NCI-H524 (cell line): ENCODE results near the gene OVCH2.
A peak's percentile ranks its signal among the peaks of the same experiment; 100 is the strongest.
"Not testable (repeated sequence)": the region's sequence is repeated elsewhere in the genome, so short reads cannot be mapped to it uniquely, and the experiment has no call there.

Experiments used
- DNase-seq, 2 experiments: peaks; one replicate each; lab custom pipeline; 2025; lab: John Stamatoyannopoulos, UW

The OVCH2 gene, protein sequence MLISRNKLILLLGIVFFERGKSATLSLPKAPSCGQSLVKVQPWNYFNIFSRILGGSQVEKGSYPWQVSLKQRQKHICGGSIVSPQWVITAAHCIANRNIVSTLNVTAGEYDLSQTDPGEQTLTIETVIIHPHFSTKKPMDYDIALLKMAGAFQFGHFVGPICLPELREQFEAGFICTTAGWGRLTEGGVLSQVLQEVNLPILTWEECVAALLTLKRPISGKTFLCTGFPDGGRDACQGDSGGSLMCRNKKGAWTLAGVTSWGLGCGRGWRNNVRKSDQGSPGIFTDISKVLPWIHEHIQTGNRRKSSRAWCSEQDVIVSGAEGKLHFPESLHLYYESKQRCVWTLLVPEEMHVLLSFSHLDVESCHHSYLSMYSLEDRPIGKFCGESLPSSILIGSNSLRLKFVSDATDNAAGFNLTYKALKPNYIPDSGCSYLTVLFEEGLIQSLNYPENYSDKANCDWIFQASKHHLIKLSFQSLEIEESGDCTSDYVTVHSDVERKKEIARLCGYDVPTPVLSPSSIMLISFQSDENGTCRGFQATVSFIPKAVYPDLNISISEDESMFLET

DNA sequence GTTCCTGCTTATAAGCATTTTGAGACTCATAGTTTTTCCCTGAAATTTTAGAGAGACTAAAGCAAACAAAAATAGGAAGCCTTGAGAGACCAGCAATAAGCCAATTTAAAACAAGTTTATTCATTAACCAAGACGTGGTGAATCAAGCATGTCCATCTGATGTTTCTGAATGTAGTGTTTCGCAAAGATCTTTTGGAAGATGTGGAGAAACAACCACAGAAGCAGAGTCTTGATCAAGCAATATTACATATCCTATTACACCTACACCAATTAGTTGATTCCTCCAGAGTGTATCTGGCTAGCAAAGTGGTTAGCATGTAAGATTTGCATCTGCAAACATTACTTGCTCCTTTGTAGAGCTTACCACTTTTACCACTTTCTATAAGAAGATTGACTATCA lies at the start of gene OVCH2:
Gene OVCH2 (minus strand): TSS at position 101 of the 400 bp plus-strand sequence. CDS start 83 bp downstream, at position 18.
- DNase-seq, result no peak

DNA sequence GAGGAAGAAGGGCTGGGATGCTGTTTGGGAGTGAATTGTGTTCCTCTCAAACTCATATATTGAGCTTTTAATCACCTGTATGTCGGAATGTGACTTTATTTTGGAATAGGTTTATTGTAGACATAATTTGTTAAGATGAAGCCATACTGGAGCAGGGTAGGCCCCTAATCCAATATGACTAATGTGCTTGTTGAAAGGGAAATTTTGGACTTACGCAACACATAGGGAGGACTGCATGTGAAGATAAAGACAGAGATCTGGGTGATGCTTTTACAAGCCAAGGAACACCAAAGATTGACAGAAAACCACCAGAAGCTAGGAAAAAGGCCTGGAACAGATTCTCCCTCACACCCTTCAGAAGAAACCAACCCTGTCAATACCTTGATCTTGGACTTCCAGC lies 43.2 kb upstream of the OVCH2 start:
- no peak for DNase-seq

DNA sequence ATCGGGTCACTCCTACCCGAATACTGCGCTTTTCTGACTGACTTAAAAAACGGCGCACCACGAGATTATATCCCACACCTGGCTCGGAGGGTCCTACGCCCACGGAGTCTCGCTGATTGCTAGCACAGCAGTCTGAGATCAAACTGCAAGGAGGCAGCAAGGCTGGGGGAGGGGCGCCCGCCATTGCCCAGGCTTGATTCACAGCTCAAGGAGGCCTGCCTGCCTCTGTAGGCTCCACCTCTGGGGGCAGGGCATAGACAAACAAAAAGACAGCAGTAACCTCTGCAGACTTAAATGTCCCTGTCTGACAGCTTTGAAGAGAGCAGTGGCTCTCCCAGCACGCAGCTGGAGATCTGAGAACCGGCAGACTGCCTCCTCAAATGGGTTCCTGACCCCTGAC lies 28.5 kb upstream of the OVCH2 start:
- DNase-seq, result not testable (repeated sequence)

DNA sequence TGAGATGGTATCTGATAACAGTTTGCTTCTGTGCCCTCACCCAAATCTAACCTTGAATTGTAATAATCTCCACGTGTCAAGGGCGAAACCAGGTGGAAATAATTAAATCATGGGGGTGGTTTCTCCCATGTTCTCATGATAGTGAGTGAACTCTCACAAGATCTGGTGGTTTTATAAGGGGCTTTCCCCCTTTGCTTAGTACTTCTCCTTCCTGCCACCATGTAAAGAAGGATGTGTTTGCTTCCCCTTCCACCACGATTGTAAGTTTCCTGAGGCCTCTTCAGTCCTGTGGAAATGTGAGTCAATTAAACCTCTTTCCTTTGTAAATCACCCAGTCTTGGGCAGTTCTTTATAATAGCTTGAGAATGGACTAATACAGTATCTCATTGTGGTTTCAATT lies 8.5 kb upstream of the OVCH2 start:
- DNase-seq, result no peak

DNA sequence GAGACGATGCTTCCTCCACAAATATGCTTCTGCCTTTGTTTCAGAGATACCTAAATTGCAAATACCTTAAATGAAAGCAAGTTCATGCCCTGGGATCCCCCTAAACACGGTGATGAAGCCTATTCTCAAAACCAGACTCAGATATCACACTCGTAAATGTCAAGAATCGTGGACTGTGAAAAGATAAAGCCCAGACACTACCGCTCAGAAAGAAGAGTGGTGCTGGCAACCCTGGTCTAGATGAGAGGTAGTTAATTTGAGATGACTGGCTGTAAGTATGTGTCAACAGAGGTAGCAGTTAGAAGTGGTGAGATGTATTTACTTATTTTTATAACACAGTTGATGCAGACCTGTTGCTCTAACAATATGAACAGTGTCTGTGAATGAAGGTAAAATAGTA lies 2.5 kb downstream of the OVCH2 start:
- no peak for DNase-seq

DNA sequence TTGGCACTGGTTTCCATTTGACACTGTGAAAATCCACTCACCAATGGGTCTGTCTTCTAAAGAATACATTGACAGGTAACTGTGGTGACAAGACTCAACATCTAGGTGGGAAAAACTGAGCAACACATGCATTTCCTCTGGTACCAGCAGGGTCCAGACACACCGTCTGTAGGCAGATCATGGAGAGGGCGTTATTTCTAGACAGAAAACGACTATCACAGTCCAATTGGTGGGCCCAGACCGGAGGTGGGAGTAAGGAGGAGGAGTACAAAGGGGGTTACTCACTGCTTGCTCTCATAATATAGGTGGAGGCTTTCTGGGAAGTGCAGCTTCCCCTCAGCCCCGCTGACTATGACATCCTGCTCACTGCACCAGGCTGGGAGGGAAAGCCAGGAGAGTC lies 9.9 kb downstream of the OVCH2 start:
- no peak for DNase-seq

DNA sequence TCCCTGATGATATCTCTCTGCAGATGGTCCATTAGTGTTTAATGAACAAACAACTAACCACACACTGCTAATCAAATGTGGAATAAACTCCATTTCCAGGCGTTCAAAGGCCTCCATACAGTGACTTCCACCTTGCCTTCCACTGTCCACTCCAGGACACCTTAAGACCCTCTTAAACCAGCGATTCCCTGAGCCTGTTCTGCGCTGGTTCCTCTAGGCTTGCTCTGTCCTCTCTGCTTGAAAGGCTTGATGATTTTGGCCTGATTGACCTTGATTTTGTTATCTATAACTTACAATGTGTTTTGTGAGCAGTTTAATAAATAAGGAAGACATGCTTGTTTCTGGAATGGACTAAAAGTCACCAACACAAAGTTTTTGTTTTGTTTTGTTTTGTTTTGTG lies 12.0 kb downstream of the OVCH2 start:
- no peak for DNase-seq

DNA sequence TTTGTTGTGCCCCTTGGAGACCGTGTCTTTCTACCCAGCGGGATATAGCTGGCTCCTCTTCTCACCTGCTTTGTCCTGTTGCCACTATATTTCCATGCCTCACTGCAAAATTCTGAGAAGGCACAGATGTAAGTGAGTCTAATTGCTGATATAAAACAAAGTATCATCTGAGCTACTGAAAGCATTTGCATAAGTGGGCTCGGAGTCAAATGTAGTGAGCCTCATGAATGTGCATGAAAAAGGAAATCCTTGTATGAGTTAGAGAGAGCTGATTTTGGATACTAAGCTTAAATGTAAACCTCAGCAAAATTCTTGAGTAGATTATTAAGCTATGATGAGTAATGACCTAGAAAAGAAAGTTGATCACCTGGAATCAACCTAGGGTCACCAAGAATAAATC lies 13.9 kb downstream of the OVCH2 start:
- DNase-seq, result no peak

DNA sequence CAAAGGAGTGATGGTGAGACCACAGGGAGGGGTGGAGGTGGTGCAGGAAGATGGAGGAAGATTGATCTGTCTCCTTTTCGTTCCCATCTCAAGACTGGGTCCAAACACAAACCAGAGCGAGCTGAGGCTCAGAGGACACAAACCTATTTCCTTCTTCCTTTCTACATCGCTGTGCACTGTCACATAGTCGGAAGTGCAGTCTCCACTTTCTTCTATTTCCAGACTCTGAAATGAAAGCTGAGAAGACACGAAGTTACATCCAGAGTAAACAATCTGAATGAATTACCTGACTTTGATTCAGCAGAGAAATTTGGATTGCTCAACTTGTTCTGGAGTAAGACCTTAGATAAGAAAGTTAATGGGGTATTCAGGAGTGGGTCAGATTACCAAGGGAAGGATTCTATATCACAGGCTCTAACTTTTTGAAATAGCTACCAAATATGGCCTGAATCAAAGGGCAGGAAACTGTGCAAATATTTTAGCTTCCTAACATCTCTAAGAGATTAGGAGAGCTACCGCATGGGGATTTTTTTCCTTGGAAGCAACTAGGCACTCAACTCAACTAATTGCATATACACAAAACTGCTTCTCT lies 14.4 kb downstream of the OVCH2 start:
- DNase-seq, result no peak

DNA sequence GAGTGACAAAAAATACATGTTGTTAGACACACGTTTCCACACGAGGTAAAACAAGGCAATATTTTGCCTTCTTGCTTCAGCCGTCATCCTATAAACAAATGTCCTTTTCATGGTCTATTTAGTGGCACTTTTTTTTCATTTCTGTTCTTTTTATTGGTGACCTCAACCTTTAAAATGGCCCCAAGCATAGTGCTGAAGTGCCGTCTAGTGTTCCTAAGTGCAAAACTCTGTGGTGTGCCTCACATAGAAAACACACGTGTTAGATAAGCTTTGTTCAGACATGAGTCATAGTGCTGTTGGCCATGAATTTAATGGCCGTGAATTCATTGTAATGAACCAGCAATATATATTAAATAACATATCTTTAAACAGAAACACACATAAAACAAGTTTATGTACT lies 15.6 kb downstream of the OVCH2 start:
- DNase-seq, result no peak

DNA sequence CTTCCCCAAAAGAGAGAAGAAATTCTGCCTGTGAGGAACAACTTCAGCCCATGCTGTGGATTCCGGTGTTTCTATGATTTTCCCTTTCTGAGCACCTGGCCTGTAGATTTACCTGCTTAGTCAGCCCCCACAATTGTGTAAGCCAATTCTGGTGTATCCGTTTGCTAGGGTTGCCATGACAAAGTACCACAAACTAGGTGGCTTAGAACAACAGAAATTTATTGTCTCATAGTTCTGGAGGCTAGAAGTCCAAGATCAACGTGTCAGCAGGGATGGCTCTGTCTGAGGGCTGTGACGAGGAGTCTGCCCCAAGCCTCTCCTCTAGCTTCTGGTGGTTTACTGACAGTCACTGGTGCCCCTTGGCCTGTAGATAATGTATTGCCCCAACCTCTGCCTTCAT lies 17.0 kb downstream of the OVCH2 start:
- no peak for DNase-seq

DNA sequence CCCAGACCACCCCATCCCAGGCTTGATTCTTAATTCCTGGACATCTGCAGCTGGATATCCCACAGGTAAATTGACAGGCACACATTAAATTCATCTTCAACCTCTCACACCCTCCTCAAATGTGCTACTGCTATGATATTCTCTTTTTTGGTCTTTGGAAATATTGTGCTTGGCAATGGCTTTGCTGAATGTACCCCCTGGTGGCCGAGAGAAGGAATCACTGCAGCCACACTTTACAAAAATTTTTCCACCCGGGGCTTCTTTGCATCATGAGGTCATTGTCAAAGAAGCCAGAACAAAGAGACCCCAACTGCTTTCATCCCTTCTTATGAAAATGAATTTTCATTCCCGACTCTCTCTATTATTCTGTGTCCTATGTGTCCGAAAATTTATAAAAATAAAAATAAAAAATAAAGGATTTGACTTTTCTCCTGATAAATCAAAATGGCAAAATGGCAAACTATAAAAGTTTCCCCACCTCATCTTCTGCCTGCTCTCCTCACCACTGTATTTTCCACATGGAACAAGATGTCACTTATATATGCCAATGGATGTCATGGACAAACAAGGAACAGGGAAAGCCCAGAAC lies 17.9 kb downstream of the OVCH2 start:
- DNase-seq, result peak in 1 of 2 experiments; percentile 39

DNA sequence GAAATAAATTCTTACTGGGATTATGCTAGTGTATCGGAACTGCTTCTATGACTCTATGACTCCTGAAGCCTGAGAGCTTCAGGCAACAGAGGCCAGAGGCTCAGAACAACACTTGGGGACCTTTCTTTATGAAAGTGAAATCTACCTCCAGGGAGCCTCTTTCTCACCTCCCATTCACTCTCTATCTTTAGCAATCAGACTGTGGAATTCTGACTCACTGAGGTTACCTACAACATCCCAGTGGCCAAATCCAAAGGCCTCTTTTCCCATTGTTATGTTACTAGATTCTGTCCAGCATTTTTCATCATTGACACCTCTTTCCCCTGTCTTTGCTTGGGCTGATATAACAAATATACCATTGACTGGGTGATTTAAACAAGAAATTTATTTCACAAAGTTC lies 18.9 kb downstream of the OVCH2 start:
- no peak for DNase-seq

DNA sequence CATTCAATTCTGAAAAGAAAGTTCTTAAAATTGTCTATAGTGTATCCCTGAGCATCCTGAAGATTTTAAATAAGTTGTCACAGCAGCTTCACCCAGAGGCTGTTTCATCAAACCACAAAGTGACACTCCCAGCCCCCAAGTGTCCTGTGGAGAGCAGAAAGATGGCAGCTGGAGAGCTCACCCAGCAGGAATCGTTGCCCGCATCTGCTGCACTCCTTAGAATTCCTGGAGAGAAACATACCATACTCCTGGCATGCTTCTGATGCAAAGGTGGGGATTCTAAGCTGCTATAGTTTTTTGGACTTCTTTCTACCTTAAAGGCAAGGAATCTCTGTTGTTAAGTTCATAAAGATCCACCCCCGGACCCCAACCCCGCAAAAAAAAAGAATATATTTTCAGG lies 19.5 kb downstream of the OVCH2 start:
- no peak for DNase-seq

DNA sequence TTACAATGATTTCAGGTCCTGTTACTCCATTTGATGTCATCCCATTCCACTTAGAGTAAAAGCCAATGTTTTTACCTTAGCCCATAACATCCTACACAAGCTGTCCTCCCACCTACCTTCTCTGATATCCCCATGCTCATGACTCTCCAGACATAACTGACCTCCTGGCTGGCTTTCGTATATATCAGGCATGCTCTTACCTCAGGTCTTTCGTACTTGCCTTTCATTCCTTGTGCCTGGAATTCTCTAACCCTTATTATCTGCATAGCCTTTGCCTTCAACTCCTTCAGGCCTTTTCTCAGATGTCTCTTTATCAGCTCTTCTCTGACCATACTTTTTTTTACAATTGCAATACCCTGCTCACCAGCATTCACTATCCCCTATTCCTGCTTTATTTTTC lies 22.7 kb downstream of the OVCH2 start:
- DNase-seq, result no peak

DNA sequence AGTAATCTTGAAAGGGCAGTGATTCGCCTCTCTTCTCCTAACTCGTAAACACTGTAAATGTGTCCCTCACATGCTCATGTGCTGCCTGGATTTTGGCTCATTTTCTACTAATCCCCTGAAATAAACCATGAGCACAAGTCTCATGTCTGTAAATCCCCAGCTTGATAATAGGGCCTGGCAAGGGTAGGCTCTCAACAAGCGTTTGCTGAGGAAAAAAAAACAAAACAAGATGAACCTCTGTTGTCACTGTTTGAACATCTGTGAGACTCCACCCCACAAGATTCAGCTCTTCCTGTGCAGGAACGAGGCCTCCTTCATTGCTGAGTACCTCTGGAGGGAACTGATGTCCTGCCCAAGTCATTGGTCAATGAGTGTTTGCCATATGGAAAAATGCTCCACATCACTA lies 28.5 kb downstream of the OVCH2 start:
- no peak for DNase-seq

DNA sequence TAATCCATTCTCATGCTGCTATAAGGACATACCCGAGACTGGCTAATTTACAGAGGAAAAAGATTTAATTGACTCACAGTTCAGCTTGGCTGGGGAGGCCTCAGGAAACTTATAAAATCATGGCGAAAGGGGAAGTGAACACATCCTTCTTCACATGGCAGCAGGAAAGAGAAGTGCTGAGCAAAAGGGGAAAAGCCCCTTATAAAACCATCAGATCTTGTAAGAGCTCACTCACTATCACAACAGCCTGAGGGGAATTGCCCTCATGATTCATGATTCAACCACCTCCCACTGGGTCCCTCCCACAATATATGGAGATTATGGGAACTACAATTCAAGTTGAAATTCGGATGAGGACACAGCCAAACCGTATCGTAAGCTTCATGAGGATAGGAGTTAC lies 29.2 kb downstream of the OVCH2 start:
- no peak for DNase-seq

DNA sequence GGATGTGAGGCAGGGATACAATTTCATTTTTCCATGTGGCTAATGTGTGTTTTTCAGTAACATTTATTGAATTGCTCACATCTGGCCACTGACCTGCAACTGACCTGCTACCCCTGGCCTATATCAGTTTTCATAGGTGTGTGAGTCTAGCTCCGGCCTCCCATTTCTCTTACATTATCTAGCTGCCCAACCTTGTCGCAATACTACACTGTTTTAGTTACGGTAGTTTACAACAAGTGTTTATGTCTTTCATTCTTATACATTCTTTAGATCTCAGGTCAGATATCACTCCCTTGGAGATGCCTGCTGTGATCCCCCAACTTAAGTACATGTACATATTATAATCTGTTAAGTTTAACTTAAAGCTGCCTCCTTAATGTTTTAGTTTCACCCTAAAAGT lies 30.6 kb downstream of the OVCH2 start:
- no peak for DNase-seq

DNA sequence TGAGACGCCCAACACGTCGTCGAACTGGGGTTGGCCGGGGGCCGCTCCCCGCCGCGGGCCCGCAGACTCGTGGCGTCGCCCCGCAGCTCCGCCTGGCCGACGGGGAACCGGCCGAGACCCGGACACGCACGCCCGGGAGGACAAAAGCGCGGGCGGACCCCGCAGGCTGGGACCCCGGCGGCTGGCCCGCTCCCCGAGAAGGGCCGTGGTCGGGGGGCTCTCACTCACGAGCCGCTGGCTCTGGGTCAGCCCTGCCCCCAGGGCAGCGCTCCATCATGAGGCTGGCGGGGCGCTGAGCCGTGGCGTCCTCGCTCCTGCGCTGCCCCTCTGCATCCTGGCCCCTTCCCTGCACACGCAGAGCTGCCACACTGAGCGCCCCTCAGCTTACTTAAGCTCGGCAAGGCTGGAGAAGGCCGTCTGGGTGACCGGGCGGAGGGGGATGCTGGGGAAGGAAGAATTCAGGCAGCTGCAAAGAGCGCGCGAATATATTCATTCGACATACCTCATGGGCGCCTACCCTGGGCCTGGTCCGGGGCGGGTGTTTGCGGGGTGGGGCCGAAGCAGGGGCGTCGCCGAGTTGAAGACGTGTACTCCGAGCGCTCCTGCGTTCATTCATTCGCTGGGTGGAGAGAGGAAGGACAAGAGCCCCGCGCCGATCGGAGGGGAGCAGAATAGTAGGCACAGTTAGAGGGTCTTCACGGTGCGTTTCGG lies 32.4 kb downstream of the OVCH2 start:
- peak in 1 of 2 experiments; percentile 21 for DNase-seq

DNA sequence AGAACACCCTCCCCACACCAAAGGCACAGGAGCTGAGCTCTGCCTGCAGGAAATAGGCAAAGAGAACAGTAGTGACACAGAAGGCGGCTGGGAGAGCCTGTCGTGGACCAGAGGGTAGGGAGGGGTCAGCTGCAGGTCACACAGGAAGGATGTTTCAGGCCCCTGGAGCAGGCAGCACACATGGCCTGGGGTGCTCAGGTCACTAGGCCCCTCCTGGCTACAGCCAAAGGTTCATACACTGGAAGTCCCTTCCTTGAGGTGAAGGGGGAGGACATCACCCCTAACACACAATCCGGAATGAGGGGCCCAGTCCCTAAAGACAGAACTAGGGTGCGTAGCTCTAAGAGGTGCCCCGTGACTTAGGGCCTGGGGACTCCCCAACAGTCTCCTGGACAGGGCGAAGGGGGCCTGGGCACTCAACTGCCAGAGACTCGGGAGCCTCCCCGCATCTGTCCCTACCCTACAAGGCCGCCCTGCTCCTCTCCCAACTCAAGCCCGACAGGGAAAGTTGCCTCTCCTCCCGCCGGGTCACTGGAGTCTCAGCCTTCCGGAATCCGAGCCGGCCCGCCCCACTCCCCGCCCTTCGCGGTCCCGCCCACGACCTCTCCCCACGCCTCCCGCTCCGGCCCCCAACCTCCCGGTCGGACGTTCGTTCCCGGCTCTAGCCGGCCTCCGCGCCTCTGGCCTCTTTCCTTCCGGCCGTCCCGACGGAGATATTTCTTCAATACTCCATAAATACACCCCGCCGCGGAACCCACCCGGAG lies 33.1 kb downstream of the OVCH2 start, which contains the start of gene CYB5R2:
Gene CYB5R2 (minus strand): TSS at position 541 of the 764 bp plus-strand sequence. CDS start 675 bp downstream, outside the sequence.
- DNase-seq, result no peak

DNA sequence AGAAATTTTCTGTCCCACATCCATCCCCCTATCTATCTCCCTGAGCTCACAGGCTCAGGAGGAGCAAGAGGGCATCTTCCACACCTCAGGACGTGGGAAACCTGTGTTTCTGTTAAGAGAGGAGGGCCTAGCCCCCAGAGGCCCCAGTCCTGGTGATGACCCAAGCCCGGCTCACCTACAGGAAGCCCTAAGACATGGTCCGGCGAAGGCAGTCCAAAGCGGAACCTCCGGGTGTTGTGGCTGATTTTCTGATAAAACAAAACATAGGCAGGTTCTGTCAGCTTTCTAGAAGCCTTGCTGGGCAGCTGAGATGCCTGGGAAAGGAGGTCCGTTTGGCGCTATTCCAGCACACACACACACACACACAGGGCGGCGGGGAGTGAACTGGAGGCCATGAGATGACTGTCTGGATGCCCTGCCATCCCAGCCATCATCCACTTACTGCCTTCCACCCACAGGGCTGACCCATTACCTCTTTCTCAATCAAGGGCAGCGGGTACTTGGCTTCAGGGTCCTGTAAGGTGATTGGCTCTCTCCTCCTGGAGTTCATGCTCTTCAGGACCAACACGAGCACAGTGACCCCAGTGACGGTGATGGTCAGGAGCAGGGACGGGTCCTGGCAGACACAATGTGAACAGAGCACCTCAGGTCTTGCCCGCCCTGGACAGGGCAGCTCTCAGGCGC lies 33.9 kb downstream of the OVCH2 start:
- no peak for DNase-seq
